Kasumi-1 (cell line): ENCODE measurements around the gene HSP90AB1.
"Not testable (repeated sequence)": the region's sequence is repeated elsewhere in the genome, so short reads cannot be mapped to it uniquely, and the experiment has no call there.

Experiments used
- DNase-seq, 2 experiments: peaks; one replicate each; lab custom pipeline; 2025; lab: John Stamatoyannopoulos, UW

HSP90AB1 gene

GRCh38 chr6:44222486-44223318 lies 24.2 kb upstream of the HSP90AB1 start:
- DNase-seq = peak; percentile 42 to 43

- DNase-seq = peak; percentile 60 to 69
Measured at GRCh38 chr6:44223319-44224028, 23.4 kb upstream of the HSP90AB1 start, which contains the start of gene SLC29A1. Gene SLC29A1 (plus strand): TSS chr6:44223595. CDS start chr6:44227314, 3,719 bp downstream.

GRCh38 chr6:44224029-44224964 lies 22.6 kb upstream of the HSP90AB1 start:
- peak; percentile 29 to 52 for DNase-seq

- DNase-seq = no peak
Measured at GRCh38 chr6:44224965-44225305, 22.0 kb upstream of the HSP90AB1 start.

GRCh38 chr6:44225579-44226325 lies 21.1 kb upstream of the HSP90AB1 start:
- no peak for DNase-seq

GRCh38 chr6:44226368-44227147 lies 20.3 kb upstream of the HSP90AB1 start:
- peak in 1 of 2 experiments; percentile 18 for DNase-seq

- DNase-seq = no peak
Measured at GRCh38 chr6:44227148-44227793, 19.6 kb upstream of the HSP90AB1 start.

GRCh38 chr6:44228031-44228430 lies 18.9 kb upstream of the HSP90AB1 start:
- DNase-seq = no peak

- DNase-seq = no peak
Measured at GRCh38 chr6:44228433-44228832, 18.5 kb upstream of the HSP90AB1 start.

GRCh38 chr6:44228836-44229235 lies 18.1 kb upstream of the HSP90AB1 start:
- no peak for DNase-seq

GRCh38 chr6:44229376-44230033 lies 17.4 kb upstream of the HSP90AB1 start:
- DNase-seq = no peak

- DNase-seq = no peak
Measured at GRCh38 chr6:44230034-44230675, 16.7 kb upstream of the HSP90AB1 start.

GRCh38 chr6:44231426-44231825 lies 15.5 kb upstream of the HSP90AB1 start:
- DNase-seq = not testable (repeated sequence)

- peak in 1 of 2 experiments; percentile 41 for DNase-seq
Measured at GRCh38 chr6:44232676-44233566, 14.0 kb upstream of the HSP90AB1 start.

GRCh38 chr6:44233567-44234100 lies 13.3 kb upstream of the HSP90AB1 start:
- DNase-seq = peak in 1 of 2 experiments; percentile 63

- DNase-seq = peak; percentile 64 to 71
Measured at GRCh38 chr6:44234101-44235025, 12.5 kb upstream of the HSP90AB1 start.
